GM13976 (cell line): Measurements from ENCODE around the gene IKZF1.

Experiments used
- DNase-seq: peaks from one replicate; pipeline ENCODE4 v3.0.0; 2012; ENCODE audit warnings: low spot score
- CTCF ChIP-seq: IDR thresholded peaks from 2 replicates; pipeline ENCODE4 v1.5.1; 2012; ENCODE audit warnings: borderline replicate concordance, mild to moderate bottlenecking; ENCODE audit not compliant: insufficient read depth; ENCODE audit errors: extremely low read depth, missing control alignments, control extremely low read depth
- in situ Hi-C: fragments of 300-500 bp; cut with MboI; formaldehyde crosslinking; loops from one replicate; pipeline ENCODE4 v1.12.0; 2022; ENCODE audit warnings: low sequenced_read_pairs, mixed read lengths, inconsistent platforms; ENCODE audit not compliant: unreplicated experiment

The IKZF1 gene

DNA sequence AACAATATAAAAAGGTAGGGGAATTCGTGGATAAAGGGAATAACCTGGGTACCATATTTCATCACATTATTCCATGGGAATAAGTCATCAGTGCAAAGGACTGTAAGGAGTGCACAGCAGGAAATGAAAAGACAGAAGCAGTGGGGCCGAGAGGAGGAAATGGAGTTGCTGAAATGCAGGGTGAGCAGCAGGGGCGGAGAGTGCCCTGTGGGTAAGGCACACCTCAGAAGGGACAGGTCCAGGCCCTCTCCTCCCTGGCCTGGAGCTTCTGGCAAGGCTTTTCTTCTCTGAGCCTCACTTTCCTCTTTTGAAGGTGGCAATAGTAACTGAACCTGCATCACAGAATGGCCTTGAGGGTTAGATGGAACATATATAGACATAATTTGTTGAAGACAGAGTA is 26.2 kb downstream of the IKZF1 start:
- no peak for DNase-seq
- TF ChIP-seq CTCF: no peak
- in situ Hi-C loops: no loop called here

- no peak for TF ChIP-seq CTCF
- in situ Hi-C loops: no loop called here
- peak; percentile 72 for DNase-seq
Measured at GRCh38 chr7:50331564-50332208, 27.2 kb downstream of the IKZF1 start.

DNA sequence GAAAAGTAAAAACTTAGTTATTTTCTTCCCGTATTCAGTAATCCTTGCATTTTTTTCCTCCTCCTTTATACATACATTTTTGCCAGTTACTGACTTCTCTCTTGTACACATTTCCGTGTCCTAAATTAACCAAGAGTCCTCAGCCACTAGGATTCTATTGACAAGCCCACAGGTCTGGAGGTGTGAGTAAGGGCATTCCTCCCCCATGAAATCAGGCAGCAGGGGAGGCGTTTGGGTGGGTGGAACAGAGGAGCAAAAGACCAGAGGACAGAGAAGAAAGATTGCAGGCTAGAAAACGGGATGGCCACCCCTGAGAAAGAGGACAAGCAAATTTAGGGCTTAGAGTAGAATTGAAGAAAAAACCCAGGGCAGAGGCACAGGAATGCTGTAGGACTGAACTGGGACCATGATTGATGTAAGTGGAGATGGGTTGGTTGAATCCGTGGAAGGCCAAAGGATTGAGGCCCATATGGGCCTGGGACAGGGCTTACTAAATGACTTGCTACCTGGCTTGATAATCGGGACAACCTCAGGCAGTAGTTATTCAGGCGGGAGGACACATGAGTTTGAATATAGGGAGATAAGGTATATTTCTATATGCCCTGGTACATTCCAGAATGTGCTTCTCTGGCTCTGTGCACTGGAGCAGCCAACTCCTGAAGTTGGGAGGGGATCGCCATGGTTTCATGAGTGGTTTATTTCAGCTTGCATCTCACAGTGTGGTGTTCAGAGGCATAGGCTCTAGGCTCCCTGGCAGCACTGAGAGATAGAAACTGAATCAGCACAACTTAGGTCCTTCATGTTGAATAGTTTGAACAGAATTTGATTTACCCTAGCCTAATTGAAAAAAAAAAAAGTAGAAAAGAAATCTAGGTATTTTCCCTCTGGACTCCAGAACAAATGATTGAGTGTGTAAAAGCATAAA is 28.0 kb downstream of the IKZF1 start:
- TF ChIP-seq CTCF: no peak
- DNase-seq: no peak
- in situ Hi-C loops: no loop called here

DNA sequence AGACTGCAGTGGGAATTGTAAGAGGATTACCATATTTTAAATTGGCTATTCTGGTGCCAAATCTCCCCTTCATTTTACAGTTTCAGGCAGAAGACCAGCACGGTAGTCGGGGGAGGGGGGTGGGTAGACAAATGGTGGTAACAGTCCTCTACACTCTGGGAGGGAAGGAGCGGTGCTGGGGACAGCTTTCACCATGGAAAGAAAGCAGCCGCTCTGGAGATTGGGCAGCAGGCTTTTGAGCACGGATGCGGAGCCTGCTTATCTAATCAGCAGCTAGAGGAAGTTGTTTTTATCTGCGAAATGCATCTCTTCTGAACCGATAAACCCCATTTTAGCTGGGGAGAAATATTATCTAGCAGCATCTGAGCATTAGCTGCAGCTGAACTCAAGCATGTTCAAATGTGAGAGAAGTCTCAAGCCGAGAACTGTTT is 28.7 kb downstream of the IKZF1 start:
- no peak for TF ChIP-seq CTCF
- DNase-seq: no peak
- in situ Hi-C loops: no loop called here

DNA sequence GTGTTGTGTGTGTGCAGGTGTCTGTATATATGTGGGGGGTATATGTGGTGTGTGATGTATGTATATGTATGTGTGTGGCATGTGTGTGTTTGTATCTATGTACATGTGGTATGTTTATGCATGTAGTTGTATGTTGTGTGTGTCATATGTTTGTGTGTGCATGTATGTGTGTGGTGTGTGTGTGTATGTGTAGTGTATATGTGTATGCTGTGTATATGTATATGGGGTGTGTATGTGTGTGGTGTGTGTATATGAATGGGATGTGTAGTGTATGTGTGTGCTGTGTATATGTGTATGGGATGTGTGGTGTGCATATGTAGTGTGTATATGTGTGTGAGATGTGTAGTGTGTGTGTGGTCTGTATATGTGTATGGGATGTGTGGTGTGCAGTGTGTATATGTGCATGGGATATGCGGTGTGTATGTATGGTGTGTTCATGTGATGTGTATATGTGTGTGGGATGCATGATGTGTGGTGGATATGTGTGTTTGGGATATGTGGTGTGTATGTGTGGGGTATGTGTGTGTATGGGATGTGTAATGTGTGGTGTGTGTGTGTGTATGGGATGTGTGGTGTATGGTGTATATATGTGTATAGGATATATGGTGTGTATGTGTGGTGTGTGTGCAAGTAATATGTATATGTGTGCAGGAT is 30.0 kb downstream of the IKZF1 start:
- in situ Hi-C loops: no loop called here
- TF ChIP-seq CTCF: no peak
- DNase-seq: no peak

DNA sequence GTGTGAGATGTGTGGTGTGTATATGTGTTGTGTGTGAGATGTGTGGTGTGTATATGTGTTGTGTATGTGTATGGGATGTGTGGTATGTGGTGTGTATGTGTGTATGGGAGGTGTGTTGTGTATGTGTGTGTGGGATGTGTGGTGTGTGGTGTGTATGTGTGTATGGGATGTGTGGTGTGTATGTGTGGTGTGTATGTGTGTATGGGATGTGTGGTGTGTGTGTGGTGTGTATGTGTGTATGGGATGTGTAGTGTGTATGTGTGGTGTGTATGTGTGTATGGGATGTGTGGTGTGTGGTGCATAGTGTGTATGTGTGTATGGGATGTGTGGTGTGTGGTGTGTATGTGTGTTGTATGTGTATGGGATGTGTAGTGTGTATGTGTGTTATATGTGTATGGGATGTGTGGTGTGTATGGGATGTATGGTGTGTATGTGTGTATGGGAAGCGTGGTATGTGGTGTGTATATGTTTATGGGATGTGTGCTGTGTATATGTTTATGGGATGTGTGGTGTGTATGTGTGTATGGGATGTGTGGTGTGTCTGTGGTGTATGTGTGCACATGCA is 30.8 kb downstream of the IKZF1 start:
- in situ Hi-C loops: no loop called here
- TF ChIP-seq CTCF: no peak
- DNase-seq: no peak
